AG08395 (cell line): ENCODE measurements around the gene TRAPPC14.
"Not testable (repeated sequence)": the region's sequence is repeated elsewhere in the genome, so short reads cannot be mapped to it uniquely, and the experiment has no call there.

ENCODE experiments used
- DNase-seq: peaks from one replicate; pipeline ENCODE4 v3.0.0; 2012; ENCODE audit warnings: mixed read lengths, low spot score

TRAPPC14 gene

DNA sequence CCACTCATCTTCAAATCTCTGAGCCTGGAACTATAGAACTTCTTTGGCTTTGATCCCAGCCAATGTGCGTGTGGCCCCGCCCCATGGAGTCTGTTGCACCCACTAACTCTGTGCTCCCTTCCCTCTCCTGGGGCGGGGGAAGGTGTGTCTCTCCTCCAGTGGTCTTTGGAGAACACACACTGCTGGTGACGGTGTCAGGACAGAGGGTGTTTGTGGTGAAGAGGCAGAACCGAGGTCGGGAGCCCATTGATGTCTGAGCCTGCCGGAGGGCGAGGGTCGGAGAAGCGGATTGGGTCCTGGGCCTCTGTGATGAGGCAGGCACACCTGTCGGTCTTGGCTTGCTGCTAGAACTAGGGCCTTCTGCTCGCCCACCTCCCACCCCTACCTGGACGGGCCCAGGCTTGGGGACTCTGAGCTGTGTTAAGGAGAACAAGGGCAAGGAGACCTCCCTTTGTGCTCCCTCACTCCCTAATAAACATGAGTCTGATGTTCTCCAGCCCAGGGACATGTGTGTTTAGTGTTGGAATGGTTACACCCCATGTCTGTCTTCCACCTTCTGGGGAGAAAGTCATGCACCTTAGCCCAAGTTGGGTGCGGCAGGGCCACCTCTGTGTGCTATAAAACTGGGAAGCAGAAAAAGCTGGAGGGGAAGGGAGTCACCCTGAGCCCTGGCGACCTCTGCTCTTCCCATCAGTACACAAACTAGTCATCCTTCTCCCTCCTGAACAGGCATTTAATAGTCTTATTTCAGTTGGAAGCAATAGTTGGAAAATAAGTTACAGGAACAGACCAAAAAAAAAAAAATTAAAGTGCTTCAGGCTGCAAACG lies 4.6 kb downstream of the TRAPPC14 start:
- DNase-seq = no peak

DNA sequence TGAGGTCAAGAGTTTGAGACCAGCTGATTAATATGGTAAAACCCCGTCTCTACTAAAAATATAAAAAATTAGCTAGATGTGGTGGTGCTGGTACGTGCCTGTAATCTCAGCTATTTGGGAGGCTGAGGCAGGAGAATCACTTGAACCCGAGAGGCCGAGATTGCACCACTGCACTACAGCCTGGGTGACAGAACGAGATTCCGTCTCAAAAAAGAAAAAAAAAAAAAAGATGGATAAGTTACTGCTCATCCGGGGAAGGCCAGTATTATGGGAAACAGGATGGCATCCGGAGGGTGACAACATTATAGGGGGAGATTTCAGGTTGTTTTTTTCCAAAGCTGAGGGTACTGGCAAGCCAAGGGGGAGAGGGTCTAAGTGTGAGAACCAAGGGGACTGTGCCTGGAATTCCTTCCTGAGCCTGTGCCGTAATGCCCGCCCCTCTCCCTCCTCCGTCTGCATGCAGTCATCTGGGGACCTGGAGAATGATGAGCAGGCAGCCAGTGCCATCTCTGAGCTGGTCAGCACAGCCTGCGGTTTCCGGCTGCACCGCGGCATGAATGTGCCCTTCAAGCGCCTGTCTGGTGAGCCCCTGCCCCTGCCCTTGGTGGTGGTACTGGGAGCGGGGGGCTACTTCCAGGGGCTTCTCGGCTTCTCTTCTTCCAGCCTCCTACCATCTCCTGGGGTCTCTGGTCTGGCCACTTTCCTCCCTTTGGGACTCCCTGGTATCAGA lies 5.4 kb downstream of the TRAPPC14 start:
- no peak for DNase-seq

DNA sequence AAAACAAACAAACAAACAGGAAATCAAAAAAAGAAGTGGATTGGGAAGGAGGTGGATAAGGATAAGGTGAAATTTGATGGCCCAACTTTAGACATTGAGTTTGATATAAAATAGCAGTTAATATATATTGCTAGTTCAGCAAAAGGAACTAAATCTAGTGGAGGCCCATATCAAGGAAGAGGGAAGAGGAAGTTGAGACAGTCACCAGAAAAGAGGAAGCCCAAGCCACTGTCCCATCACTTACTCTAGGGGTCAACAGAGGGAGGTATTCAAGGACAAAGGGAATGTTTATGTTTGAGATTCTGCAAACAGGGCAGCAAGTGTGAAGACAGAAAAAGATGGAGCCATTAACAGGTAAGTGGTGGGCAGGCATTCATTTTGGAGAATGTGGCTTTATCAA lies 6.1 kb downstream of the TRAPPC14 start:
- DNase-seq = no peak

DNA sequence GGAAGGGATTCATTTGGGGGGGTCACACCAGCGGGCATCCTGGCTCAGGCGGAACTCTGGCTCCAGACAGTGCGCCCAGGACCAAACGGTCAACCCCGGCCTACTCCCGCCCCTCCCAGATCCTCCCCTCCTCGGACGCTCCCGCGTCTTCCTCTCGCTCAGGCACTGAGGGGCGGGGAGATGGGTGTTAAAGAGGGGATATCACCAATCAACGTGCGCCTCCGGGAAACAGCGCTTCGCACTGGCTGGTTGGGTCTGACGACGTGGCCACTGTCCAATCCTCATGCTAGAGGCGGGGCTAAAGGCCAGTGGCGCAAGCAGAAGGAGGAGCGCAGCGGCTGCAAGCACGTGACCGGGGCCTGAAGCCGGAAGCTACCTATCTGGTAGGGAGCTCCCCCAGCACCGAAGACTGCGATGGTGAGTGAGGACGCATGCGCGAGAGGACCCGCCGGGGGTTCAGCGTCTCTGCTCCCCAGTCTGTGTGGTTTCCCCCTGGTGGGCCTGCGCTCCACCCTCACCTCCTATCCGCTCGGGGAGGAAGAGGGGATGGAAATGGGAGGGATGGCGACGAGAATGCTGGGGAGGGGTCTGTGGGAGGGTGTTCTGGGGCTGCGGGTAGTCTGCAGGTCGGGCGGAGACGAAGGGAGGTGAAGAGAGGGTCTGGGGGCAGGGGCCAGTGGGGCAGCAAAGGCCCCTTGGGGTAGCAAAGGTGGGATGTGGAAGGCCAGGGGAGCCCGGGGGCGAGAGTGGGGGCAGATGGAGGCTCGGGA lies 9.8 kb downstream of the TRAPPC14 start, which contains the start of gene LAMTOR4:
LAMTOR4 (plus strand) TSS at position 360 of the 770 bp plus-strand sequence; CDS start at position 415, 55 bp downstream.
- peak; percentile 99 for DNase-seq

DNA sequence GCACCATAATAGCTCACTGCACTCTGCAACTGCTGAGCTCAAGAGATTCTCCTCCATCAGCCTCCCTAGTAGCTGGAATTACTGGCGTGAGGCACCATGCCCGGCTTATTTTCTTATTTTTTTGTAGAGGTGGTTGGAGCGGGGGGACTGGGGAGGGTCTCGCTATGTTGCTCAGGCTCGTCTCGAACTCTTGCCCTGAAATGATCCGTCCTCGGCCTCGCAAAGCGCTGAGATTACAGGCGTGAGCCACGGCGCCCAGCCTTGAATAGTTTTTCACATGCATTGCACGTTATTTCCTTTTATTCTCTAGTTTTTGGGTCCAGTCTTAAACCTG lies 10.3 kb downstream of the TRAPPC14 start:
- no peak for DNase-seq

DNA sequence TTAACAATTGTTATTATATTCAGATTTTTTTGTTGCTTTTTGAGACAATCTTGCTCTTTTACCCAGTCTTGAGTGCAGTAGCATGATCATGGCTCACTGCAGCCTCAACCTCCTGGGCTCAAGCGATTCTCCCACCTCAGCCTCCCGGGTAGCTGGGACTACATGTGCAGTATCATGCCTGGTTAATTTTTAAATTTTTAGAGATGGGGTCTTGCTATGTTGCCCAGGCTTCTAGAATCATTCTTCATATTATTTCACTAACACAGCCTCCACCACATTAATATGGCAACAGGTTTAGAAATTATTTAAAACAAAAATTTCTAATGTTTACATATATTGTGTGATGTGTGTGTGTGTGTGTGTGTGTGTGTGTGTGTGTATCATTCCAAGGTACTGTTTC lies 11.2 kb downstream of the TRAPPC14 start:
- no peak for DNase-seq

DNA sequence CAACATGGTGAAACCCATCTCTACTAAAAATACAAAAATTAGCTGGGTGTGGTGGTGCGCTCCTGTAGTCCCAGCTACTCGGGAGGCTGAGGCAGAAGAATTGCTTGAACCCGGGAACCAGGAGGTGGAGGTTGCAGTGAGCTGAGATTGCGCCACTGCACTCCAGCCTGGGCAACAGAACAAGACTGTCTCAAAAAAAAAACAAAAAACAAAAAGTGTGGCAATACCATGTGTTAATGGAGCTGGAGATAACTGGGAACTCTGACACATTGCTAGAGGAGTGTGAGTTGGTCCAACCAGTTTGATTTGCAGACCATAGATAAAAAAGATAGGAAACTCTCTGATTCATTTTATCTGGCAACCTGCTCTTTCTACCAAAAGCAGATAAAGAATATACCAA lies 12.2 kb downstream of the TRAPPC14 start:
- DNase-seq = peak; percentile 51

DNA sequence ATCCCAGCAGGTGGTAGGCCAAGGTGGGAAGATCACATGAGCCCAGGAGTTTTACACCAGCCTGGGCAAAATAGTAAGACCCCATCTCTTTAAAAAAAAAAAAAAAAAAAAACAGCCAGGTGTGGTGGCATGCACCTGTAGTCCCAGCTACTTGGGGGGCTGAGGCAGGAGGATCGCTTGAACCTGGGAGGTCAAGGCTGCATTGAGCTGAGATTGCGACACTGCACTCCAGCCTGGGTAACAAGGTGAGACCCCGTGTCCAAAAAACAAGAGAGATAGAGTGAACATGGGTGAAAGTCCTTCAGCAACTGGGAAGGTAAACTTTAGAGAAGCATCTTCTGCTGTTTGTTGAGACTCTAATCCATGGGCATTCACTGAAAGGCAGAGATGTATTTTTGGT lies 16.1 kb downstream of the TRAPPC14 start:
- DNase-seq = no peak

DNA sequence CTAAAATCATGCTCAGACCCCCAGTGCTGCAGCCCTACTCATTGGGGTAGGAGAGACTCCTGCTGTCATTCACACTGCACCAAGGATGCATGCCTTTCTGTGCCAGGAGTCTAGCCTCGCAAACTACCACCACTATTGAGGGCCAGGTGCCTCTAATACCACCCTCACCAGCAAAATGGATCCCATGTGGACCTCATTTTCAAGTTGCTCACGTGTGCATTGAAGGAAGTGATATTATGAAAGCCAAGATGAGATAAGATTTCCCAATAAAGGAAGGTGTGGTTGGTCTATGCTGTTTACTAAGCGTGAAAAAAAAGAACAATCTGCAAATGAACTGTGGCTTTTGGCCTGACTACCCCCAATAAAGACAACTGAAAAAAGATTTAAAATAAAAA lies 17.0 kb downstream of the TRAPPC14 start:
- no peak for DNase-seq

DNA sequence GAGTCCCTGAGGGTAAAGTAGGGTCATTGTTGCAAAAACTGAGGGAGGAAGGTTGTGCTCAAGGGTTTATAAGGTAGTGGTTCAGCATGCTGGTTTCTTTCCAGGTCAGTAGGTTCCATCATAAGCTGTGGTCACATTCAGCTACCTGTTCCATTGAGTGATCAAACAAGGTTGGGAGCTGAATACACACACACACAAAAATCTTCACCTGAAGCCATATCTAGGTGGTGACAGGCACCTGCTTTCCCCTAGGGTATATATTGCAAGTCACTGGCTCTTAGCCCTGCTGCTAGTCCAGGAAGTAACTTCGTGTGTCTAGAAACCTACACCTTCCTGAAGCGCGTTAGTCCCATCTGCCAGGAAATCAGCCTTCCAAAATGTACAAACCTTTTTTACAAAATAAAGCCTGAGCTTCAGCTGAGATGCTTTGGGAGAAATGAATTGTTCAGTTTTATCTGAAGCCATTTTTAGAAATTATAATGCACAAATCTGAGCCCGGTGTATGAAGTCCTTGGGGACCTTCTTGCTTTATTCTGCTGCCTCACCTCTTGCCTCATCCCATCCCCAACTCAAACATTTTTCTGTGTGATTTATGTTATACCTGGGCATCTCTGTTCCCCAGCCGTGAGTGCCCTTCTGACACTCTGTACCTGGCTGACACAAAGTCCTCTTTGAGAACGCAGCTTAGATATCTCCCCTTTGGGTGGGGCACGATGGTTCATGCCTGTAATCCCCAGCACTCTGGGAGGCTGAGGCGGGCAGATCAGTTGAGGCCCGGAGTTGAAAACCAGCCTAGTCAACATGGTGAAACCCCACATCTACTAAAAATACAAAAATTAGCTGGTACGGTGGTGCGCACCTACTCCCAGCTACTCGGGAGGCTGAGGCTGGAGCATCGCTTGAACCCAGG lies 20.4 kb downstream of the TRAPPC14 start:
- no peak for DNase-seq

DNA sequence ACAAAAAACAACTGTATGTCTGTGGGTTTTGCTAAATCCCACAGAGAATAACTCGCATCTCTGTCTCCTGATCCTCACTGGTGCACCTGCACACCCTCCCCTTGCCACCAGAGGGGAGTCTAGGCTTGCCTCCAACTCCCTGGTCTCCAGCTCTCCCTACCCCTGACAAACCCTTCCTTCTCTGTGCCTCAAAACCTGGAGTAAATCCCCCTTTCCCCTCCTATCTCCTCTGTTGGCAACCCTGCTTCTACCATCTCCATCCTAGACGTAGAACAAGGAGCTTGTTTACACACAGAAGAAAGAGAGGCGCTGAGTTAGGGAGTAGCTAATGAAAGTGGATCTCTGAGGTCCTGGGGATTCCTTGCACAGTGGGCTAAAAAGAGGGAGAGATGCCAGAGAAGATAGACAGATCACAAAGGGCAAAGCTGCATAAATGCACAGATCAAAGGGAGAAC lies 25.8 kb downstream of the TRAPPC14 start:
- peak; percentile 79 for DNase-seq

DNA sequence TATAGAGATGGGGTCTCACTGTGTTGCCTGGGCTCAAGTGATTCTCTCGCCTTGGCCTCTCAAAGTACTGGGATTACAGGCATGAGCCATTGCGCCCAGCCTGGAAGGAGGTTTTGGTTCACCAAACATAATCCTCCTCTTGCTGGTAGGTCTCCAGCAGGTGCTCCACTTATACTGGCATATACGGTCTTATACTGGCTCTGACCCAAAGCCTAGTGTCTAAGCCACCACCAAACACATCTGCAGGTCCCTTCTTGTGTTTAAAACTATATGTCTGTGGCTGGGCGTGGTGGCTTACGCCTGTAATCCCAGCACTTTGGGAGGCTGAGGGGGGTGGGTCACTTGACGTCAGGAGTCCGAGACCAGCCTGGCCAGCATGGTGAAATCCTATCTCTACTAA lies 26.4 kb downstream of the TRAPPC14 start:
- no peak for DNase-seq

DNA sequence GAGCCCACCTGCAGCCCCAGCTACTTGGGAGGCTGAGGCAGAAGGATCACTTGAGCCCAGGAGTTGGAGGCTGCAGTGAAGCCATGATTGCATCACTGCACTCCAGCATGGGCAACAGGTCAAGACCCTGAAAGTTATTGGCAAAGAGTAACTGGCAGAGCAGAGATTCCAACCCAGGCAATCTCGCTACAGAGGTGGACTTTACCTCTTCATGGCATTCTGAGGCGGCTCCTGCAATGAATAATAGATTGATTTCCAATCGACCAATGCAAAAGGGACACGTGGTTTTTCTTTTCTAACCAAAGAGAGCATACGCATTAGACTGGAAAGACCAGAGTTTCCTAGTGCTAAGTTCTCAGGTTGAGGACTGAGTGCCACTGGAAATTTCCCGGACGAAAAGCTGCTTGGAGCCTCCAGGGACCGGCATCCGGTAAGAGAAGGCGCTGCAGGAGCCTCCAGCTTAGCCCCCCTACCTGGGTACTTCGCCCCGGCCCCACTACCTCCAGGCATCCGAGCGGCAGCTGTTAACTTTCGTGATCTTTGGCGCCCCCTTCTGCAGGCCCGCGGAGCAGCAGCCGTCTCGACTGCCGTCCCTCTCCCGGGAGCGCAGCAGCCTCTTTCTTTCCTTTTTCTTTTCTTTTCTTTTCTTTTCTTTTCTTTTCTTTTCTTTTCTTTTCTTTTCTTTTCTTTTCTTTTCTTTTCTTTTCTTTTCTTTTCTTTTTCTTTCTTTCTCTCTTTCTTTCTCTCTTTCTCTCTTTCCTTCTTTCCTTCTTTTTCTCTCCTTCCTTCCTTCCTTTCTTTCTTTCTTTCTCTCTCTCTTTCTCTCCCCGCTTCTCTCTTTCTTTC lies 27.7 kb downstream of the TRAPPC14 start:
- DNase-seq = peak; percentile 69

DNA sequence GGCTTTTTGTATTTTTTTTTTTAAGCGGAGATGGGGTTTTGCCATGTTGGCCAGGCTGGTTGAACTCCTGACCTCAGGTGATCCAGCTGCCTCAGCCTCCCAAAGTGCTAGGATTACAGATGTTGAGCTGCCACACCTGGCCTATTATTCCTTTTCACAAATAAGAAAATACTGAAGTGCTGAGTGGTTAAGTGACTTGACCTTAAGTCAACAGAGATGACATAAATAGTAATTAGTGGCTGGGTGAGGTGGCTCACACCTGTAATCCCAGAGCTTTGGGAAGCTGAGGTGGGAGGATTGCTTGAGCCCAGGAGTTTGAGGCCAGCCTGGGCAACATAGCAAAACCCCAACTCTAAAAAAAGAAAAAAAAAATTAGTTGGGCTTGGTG lies 28.3 kb downstream of the TRAPPC14 start:
- not testable (repeated sequence) for DNase-seq

DNA sequence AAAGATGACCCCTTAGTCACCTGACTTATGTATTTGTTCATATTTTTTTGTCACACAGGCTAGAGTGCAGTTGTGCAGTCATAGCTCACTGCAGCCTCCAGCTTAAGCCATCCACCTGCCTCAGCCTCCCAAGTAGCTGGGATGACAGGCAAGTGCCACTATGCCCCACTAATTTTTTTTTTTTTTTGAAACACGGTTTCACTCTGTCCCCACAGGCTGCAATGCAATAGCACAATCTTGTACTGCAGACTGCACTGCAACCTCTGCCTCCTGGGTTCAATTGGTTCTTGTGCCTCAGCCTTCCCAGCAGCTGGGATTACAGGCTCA lies 29.9 kb downstream of the TRAPPC14 start:
- no peak for DNase-seq

DNA sequence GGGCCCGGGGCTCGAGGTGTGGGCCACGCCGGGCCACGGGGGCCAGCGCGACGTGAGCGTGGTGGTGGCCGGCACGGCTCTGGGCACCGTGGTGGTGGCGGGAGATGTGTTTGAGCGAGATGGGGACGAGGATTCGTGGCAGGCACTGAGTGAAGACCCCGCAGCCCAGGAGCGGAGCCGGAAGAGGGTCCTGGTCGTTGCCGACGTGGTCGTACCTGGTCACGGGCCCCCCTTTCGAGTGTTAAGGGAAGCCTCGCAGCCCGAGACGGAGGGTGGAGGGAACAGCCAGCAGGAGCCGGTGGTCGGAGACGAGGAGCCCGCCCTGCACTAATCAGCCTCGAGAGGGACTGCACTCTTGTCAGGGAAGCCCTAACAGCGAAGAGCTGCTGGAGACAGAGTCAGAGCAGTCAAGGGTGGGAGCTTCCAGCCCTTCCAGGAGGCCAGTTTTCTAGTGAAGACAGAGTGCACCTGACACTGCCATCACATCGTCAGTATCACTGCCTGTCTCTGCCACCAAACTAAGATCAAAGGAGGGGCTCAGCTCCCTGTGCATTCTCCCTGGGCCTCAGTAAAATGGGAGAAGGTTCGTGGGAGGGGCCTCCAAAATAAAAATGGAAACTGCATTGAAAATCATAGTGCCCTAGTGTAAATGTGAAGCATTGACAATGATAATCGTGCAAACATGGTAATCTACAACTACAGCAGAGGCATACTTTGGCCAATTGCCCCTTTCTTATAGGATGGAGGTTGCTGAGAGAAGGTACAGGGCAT lies 30.5 kb downstream of the TRAPPC14 start:
- no peak for DNase-seq

DNA sequence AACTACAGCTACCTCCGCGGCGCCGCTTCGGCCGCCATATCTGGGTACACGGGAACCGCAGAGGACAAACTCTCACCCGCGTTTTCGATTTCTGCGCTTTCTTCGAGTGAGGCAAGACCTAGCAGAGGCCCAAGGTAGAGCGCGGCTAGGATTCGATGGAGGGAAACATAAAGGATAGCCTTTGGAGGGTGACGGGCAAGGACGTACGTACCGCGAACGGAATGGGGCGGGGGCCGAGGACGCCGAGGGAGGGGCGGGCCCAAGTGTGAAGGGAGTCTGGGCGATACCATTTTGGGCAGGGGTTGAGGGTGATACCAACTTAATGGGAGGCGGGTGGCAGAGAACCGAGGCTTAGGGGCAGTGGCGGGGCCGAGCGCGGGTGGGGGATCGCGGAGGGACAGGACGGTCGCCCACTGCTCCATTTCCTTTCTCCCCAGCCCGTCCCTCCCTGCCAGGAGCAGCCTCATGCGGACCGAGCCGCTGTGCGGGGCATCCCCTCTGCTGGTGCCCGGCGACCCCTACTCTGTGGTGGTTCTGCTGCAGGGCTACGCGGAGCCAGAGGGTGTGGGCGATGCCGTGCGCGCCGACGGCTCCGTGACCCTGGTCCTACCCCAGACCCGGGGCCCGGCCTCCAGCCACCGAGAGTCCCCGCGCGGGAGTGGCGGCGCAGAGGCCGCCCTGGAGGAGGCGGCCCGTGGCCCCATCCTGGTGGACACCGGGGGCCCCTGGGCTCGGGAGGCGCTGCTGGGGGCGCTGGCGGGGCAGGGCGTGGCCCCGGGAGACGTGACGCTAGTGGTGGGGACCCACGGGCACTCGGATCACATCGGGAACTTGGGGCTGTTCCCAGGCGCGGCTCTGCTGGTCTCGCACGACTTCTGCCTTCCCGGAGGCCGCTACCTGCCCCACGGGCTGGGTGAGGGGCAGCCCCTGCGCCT lies 31.3 kb downstream of the TRAPPC14 start, which contains the start of gene MBLAC1:
MBLAC1 (plus strand) TSS at position 37 of the 935 bp plus-strand sequence; CDS start at position 466, 429 bp downstream.
- DNase-seq = peak; percentile 95

DNA sequence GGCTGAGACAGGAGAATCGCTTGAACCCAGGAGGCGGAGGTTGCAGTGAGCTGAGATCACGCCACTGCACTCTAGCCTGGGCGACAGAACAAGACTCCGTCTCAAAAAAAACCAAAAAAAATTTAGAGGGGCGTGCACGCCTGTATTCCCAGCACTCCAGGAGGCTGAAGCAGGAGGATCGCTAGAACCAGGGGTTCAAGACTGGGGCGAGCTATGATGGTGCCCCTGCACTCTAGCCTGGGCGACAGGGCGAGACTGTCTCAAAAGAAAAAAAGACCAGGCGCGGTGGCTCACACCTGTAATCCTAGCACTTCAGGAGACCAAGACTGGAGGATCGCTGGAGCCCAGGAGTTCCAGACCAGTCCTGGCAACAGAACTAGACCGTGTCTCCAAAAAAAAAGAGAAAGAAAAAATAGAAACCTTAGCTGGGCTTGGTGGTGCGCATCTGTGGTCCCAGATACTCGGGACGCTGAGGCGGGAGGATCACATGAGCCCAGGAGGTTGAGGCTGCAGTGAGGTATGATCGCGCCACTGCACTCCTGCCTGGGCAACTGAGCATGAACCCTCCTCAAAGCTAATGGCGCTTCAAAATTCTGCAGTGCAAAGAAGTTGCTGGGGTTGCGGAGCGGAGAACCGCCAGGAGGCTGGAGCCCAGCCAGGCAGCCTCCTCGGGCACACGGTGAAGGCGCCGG lies 32.1 kb downstream of the TRAPPC14 start:
- no peak for DNase-seq
